ENCODE results near the gene TBC1D19. TPM values are rescaled to one million over a fixed set of nuclear protein-coding genes. Genes with fewer than 3 reads are reported as not detected.

TBC1D19 gene
- total RNA-seq, 1 experiment from 2014 or later = 4.0 TPM

GRCh38 chr4:26583538-26583864 is 383 bp upstream of the TBC1D19 start:
- peaks cover 8% of the 10 kb centered on the region for H3K4me1 ChIP-seq (ENCODE audit: insufficient read depth, low read length)
- TF ChIP-seq EZH2phosphoT487 (IDR thresholded peaks at IDR 0.05; ENCODE audit: borderline replicate concordance, low read length) (no peak), EZH2 (IDR thresholded peaks at IDR 0.05; ENCODE audit: low read length, unreplicated experiment) (no peak), CTCF (conservative IDR thresholded peaks at IDR 0.05; ENCODE audit: low read depth, low read length) (no peak)
- DNase-seq (peak; percentile 57), ATAC-seq (peak; percentile 70)
- peak overlapping the region; percentile 99 for H2AFZ ChIP-seq (ENCODE audit: low read length)
- no peaks in the 10 kb centered on the region for H3K27me3 ChIP-seq (ENCODE audit: low read length)
- H3K79me2 ChIP-seq (ENCODE audit: low read length) = peaks cover 22% of the 10 kb centered on the region
- no TSS peak for BruUV-seq (replicated peaks)
- no peaks in the 10 kb centered on the region for H3F3A ChIP-seq (ENCODE audit: low read length, unreplicated experiment)
- H3K9ac ChIP-seq (ENCODE audit: low read length) = peak overlapping the region; percentile 58
- no peaks in the 10 kb centered on the region for H4K20me1 ChIP-seq (ENCODE audit: low read length)
- ChIA-PET CTCF (interaction anchor here (0.6 kb wide), 1 partner anchor 426 kb away, joined by 3 read pairs; no protein-coding TSS in a partner anchor), POLR2A (ENCODE audit: unreplicated experiment) (interaction anchor here (0.5 to 0.6 kb wide), 2 partner anchors 128 to 240 kb away, joined by 3 read pairs; no protein-coding TSS in a partner anchor)
- peak overlapping the region; percentile 91 for H3K4me2 ChIP-seq (ENCODE audit: low read length)
- H3K9me2 ChIP-seq (replicated peaks; ENCODE audit: low read length) = no peaks in the 10 kb centered on the region
- no peaks in the 10 kb centered on the region for H3K9me3 ChIP-seq (ENCODE audit: low read length)
- intact Hi-C loops (cut with micrococcal nuclease) = loop anchor here (2.0 to 5.0 kb wide), 2 partner anchors 15 to 121 kb away; no protein-coding TSS in a partner anchor
- peak overlapping the region; percentile 69 for H3K27ac ChIP-seq (ENCODE audit: low read length)
- no peaks in the 10 kb centered on the region for H3K36me3 ChIP-seq (ENCODE audit: low read depth, low read length)
- H3K4me3 ChIP-seq (ENCODE audit: low read length) = peak overlapping the region; percentile 86

- Histone ChIP-seq H2AFZ (ENCODE audit: low read length) (peak overlapping the region; percentile 99), H3K27me3 (ENCODE audit: low read length) (no peaks in the 10 kb centered on the region), H3K4me1 (ENCODE audit: insufficient read depth, low read length) (peaks cover 8% of the 10 kb centered on the region), H3F3A (ENCODE audit: low read length, unreplicated experiment) (no peaks in the 10 kb centered on the region), H3K36me3 (ENCODE audit: low read depth, low read length) (no peaks in the 10 kb centered on the region), H3K4me3 (ENCODE audit: low read length) (peak overlapping the region; percentile 86), H3K27ac (ENCODE audit: low read length) (no peak overlapping the region), H3K4me2 (ENCODE audit: low read length) (peak overlapping the region; percentile 91), H3K9me2 (replicated peaks; ENCODE audit: low read length) (no peaks in the 10 kb centered on the region), H3K9me3 (ENCODE audit: low read length) (no peaks in the 10 kb centered on the region), H4K20me1 (ENCODE audit: low read length) (no peaks in the 10 kb centered on the region), H3K9ac (ENCODE audit: low read length) (peak overlapping the region; percentile 58), H3K79me2 (ENCODE audit: low read length) (peaks cover 25% of the 10 kb centered on the region)
- ATAC-seq (no peak), DNase-seq (no peak)
- intact Hi-C loops (cut with micrococcal nuclease) = loop anchor here (5.0 kb wide), 1 partner anchor 122 kb away; no protein-coding TSS in a partner anchor
- ChIA-PET POLR2A (ENCODE audit: unreplicated experiment) (interaction anchor here (0.6 kb wide), 2 partner anchors 101 to 265 kb away, joined by 3 to 13 read pairs; no protein-coding TSS in a partner anchor), CTCF (interaction anchor here (0.8 kb wide), 1 partner anchor 145 kb away, joined by 5 read pairs; no protein-coding TSS in a partner anchor)
- no TSS peak for BruUV-seq (replicated peaks)
- no peak for TF ChIP-seq EZH2 (IDR thresholded peaks at IDR 0.05; ENCODE audit: low read length, unreplicated experiment)
- no peak for TF ChIP-seq EZH2phosphoT487 (IDR thresholded peaks at IDR 0.05; ENCODE audit: borderline replicate concordance, low read length)
- no peak for TF ChIP-seq CTCF (conservative IDR thresholded peaks at IDR 0.05; ENCODE audit: low read depth, low read length)
Measured at GRCh38 chr4:26584725-26585124, 841 bp downstream of the TBC1D19 start.

GRCh38 chr4:26589705-26590104 is 5.8 kb downstream of the TBC1D19 start:
- Histone ChIP-seq H2AFZ (ENCODE audit: low read length) (no peak overlapping the region), H3K27me3 (ENCODE audit: low read length) (no peaks in the 10 kb centered on the region), H4K20me1 (ENCODE audit: low read length) (no peaks in the 10 kb centered on the region), H3K9me2 (replicated peaks; ENCODE audit: low read length) (no peaks in the 10 kb centered on the region), H3K9me3 (ENCODE audit: low read length) (no peaks in the 10 kb centered on the region), H3F3A (ENCODE audit: low read length, unreplicated experiment) (no peaks in the 10 kb centered on the region), H3K4me2 (ENCODE audit: low read length) (no peak overlapping the region), H3K9ac (ENCODE audit: low read length) (no peak overlapping the region), H3K27ac (ENCODE audit: low read length) (no peak overlapping the region), H3K36me3 (ENCODE audit: low read depth, low read length) (no peaks in the 10 kb centered on the region), H3K79me2 (ENCODE audit: low read length) (peaks cover 29% of the 10 kb centered on the region), H3K4me3 (ENCODE audit: low read length) (no peak overlapping the region), H3K4me1 (ENCODE audit: insufficient read depth, low read length) (peaks cover 8% of the 10 kb centered on the region; the same call in 1 of the 2 replicates)
- DNase-seq = peak; percentile 17
- ATAC-seq = peak; percentile 45; the same call in 1 of the 2 replicates
- CTCF ChIA-PET = no interaction called here
- BruUV-seq (replicated peaks) = no TSS peak
- TF ChIP-seq EZH2 (IDR thresholded peaks at IDR 0.05; ENCODE audit: low read length, unreplicated experiment) (no peak), EZH2phosphoT487 (IDR thresholded peaks at IDR 0.05; ENCODE audit: borderline replicate concordance, low read length) (no peak), CTCF (conservative IDR thresholded peaks at IDR 0.05; ENCODE audit: low read depth, low read length) (no peak)
- intact Hi-C loops (cut with micrococcal nuclease) = no loop called here
- POLR2A ChIA-PET (ENCODE audit: unreplicated experiment) = no interaction called here

Measured in PC-3 (cell line).